HepG2 (cell line): ENCODE data around the gene CEBPG. TPM values are rescaled to one million over a fixed set of nuclear protein-coding genes. Genes with fewer than 3 reads are reported as not detected.

Experiments
- ATAC-seq: fragments of 200-7000 bp; cut with Tn5 transposase; 3 replicates; pipeline ENCODE4 v1.9.1; 2020; ENCODE audit warnings: mild to moderate bottlenecking, moderate library complexity
- BruUV-seq: library from RNA; stranded (reverse); fragments of 400-500 nt; replicated peaks from 2 replicates; lab custom pipeline; 2021; lab: Mats Ljungman, UMichigan
- CTCF ChIA-PET: fragments of 300-600 bp; formaldehyde crosslinking; extraction: SDS; loops from one replicate; lab custom pipeline; 2021; ENCODE audit warnings: low total read pairs, inconsistent platforms, low intra/inter-chr PET ratio; lab: Yijun Ruan, JAX
- POLR2A ChIA-PET: fragments of 350-600 bp; sonication (Branson Sonifier 250); formaldehyde crosslinking; loops from one replicate; lab custom pipeline; 2020; ENCODE audit warnings: antibody characterized with exemption, inconsistent platforms; lab: Yijun Ruan, JAX
- DNase-seq: peaks from one replicate; pipeline ENCODE4 v3.0.0-alpha.2; 2015; ENCODE audit warnings: low spot score
- FAIRE-seq: peaks from 3 replicates; lab custom pipeline; 2011; peaks lifted over from hg19 to GRCh38; lab: Jason Lieb, UNC
- H2AFZ ChIP-seq: one replicate; pipeline ENCODE4 v1.6.1; 2011; ENCODE audit warnings: low read length, inconsistent platforms
- H3K27ac ChIP-seq: fragments of 300-600 bp; 3 replicates; pipeline ENCODE4 v1.8.0; 2011; ENCODE audit warnings: mixed run types, mild to moderate bottlenecking, mixed read lengths, low read length, inconsistent platforms; ENCODE audit not compliant: insufficient read depth; ENCODE audit errors: extremely low read length
- H3K27me3 ChIP-seq, 2 experiments: fragments of 200-600 bp in 1 of 2; 2 replicates in 1 of 2; 3 replicates in 1 of 2; pipeline versions ENCODE4 v1.6.0 to v1.8.0; 2011; ENCODE audit warnings: low read length in 2 of 2, mild to moderate bottlenecking in 2 of 2, moderate library complexity in 2 of 2, inconsistent platforms in 1 of 2; ENCODE audit not compliant: insufficient read depth in 2 of 2, control insufficient read depth in 1 of 2
- H3K36me3 ChIP-seq, 2 experiments: fragments of 200-600 bp in 1 of 2; replicated peaks in 1 of 2; 2 replicates in 1 of 2; 3 replicates in 1 of 2; pipeline versions ENCODE4 v1.5.1 to v1.8.0; 2011; ENCODE audit warnings: low read length in 2 of 2, inconsistent platforms in 1 of 2; ENCODE audit not compliant: insufficient read depth in 2 of 2, control insufficient read depth in 1 of 2
- H3K4me1 ChIP-seq: 2 replicates; pipeline ENCODE4 v1.5.1; 2012; ENCODE audit warnings: low read length, inconsistent platforms; ENCODE audit not compliant: insufficient read depth
- H3K4me2 ChIP-seq: 2 replicates; pipeline ENCODE4 v1.6.0; 2011; ENCODE audit warnings: low read depth, low read length, inconsistent platforms
- H3K4me3 ChIP-seq, 3 experiments: fragments of 200-600 bp in 1 of 3; sonication (generic), shearing (Covaris generic) in 1 of 3; replicated peaks in 1 of 3; 2 replicates each; pipeline ENCODE4 v1.5.1; 2011 to 2016; ENCODE audit warnings: low read length in 3 of 3, inconsistent platforms in 2 of 3, low read depth in 2 of 3, mild to moderate bottlenecking in 2 of 3, control low read depth in 1 of 3, mixed read lengths in 1 of 3; ENCODE audit not compliant: insufficient read depth in 1 of 3
- H3K79me2 ChIP-seq: one replicate; pipeline ENCODE4 v1.6.1; 2011; ENCODE audit warnings: low read length, inconsistent platforms; ENCODE audit not compliant: insufficient read depth
- H3K9ac ChIP-seq: 2 replicates; pipeline ENCODE4 v1.6.0; 2011; ENCODE audit warnings: mild to moderate bottlenecking, low read depth, low read length, inconsistent platforms; ENCODE audit not compliant: insufficient read depth
- H3K9me3 ChIP-seq: 2 replicates; pipeline ENCODE4 v1.5.1; 2012; ENCODE audit warnings: mild to moderate bottlenecking, low read length
- H4K20me1 ChIP-seq: 2 replicates; pipeline ENCODE4 v1.6.0; 2011; ENCODE audit warnings: inconsistent platforms, mild to moderate bottlenecking, low read length, moderate library complexity; ENCODE audit not compliant: insufficient read depth
- AGO2 ChIP-seq: fragments of 200-400 bp; formaldehyde crosslinking; optimal IDR thresholded peaks from 2 replicates; pipeline ENCODE3; 2017; ENCODE audit warnings: mild to moderate bottlenecking, low read depth, low read length, moderate library complexity
- GLI4 ChIP-seq: sonication (generic); formaldehyde crosslinking; IDR thresholded peaks from 2 replicates; pipeline ENCODE4 v1.5.1; 2020; ENCODE audit warnings: missing genetic modification reagents, mild to moderate bottlenecking, moderate library complexity, borderline replicate concordance
- HNRNPL ChIP-seq: fragments of 200-400 bp; formaldehyde crosslinking; IDR thresholded peaks from 2 replicates; pipeline ENCODE4 v1.6.1; 2017; ENCODE audit warnings: mild to moderate bottlenecking, low read depth, low read length
- HOXA3 ChIP-seq: sonication (generic); formaldehyde crosslinking; IDR thresholded peaks from 2 replicates; pipeline ENCODE4 v1.5.0; 2020; ENCODE audit warnings: missing genetic modification reagents
- KDM3A ChIP-seq: IDR thresholded peaks from 2 replicates; pipeline ENCODE4 v1.6.1; 2018; ENCODE audit warnings: low read depth, missing compliant biosample characterization
- MYC ChIP-seq: sonication (generic); formaldehyde crosslinking; IDR thresholded peaks from 2 replicates; pipeline ENCODE4 v1.9.0; 2021; ENCODE audit warnings: missing genetic modification reagents, borderline replicate concordance
- RCOR2 ChIP-seq: IDR thresholded peaks from 2 replicates; pipeline ENCODE4 v1.6.1; 2016; ENCODE audit warnings: missing biosample characterization, missing genetic modification reagents
- RXRA ChIP-seq: sonication (generic); formaldehyde crosslinking; IDR thresholded peaks from 2 replicates; pipeline ENCODE4 v1.5.1; 2020; ENCODE audit warnings: missing genetic modification reagents
- SETDB1 ChIP-seq: sonication (generic); formaldehyde crosslinking; IDR thresholded peaks from 2 replicates; pipeline ENCODE4 v1.5.1; 2020; ENCODE audit warnings: missing genetic modification reagents, mild to moderate bottlenecking, borderline replicate concordance
- SSRP1 ChIP-seq: IDR thresholded peaks from 2 replicates; pipeline ENCODE4 v1.6.1; 2016; ENCODE audit warnings: control low read depth
- ZFP36L1 ChIP-seq: sonication (generic); formaldehyde crosslinking; IDR thresholded peaks from 2 replicates; pipeline ENCODE4 v1.8.0; 2022; ENCODE audit warnings: mild to moderate bottlenecking, missing genetic modification reagents, moderate library complexity
- ZMYM3 ChIP-seq: sonication (generic); formaldehyde crosslinking; IDR thresholded peaks from 2 replicates; pipeline ENCODE4 v1.5.1; 2020; ENCODE audit warnings: mild to moderate bottlenecking, missing genetic modification reagents
- ZNF552 ChIP-seq: sonication (generic); formaldehyde crosslinking; IDR thresholded peaks from 2 replicates; pipeline ENCODE4 v1.9.0; 2022; ENCODE audit warnings: missing genetic modification reagents, mild to moderate bottlenecking, borderline replicate concordance
- ZNF678 ChIP-seq: sonication (generic); formaldehyde crosslinking; IDR thresholded peaks from 2 replicates; pipeline ENCODE4 v1.4.0; 2020; ENCODE audit warnings: mild to moderate bottlenecking, missing genetic modification reagents
- ZSCAN12 ChIP-seq: sonication (generic); formaldehyde crosslinking; IDR thresholded peaks from 2 replicates; pipeline ENCODE4 v1.9.0; 2021; ENCODE audit warnings: mild to moderate bottlenecking, missing genetic modification reagents
- ZSCAN9 ChIP-seq: IDR thresholded peaks from 2 replicates; pipeline ENCODE4 v1.6.1; 2016; ENCODE audit warnings: borderline replicate concordance
- WGBS: methylation state at CpG from one replicate; pipeline ENCODE4 v1.1.6; 2017; ENCODE audit warnings: low lambda C conversion rate; 5-methylcytosine and 5-hydroxymethylcytosine counted together
- in situ Hi-C: cut with HindIII; loops from 2 replicates; pipeline ENCODE4 v1.10.0; 2017; ENCODE audit warnings: low pct_unique_long_range_greater_than_20kb; ENCODE audit not compliant: extremely low pct_ligation_motif_present
- intact Hi-C: fragments of 100-400 bp; cut with micrococcal nuclease; formaldehyde crosslinking; loops from one replicate; pipeline ENCODE4 v1.10.0; 2022; ENCODE audit not compliant: unreplicated experiment
- polyA plus RNA-seq, 8 experiments: library from polyadenylated mRNA; depleted of rRNA in 3 of 8; stranded (reverse) in 7 of 8; unstranded in 1 of 8; fragments of >200 nt; fragmentation: Illumina TruSeq in 4 of 8; extraction: Trizol in 4 of 8; gene quantifications; 2 replicates each; pipeline versions ENCODE4 v1.2.1 to v1.2.3, GENCODE V29; 2011 to 2016; ENCODE audit warnings: low read depth in 4 of 8, missing spikeins in 1 of 8, mixed read lengths in 1 of 8; ENCODE audit not compliant: insufficient read depth in 1 of 8
- total RNA-seq, 5 experiments: library from RNA; depleted of rRNA; stranded (reverse); fragments of >200 nt; fragmentation: Illumina TruSeq; extraction: Trizol; gene quantifications; 2 replicates each; pipeline ENCODE4 v1.2.3, GENCODE V29; 2016; ENCODE audit warnings: low read depth in 1 of 5
- TF ChIP-seq, protein P1 (sequence below): sonication (generic); formaldehyde crosslinking; IDR thresholded peaks from 2 replicates; pipeline ENCODE4 v1.5.1; 2020; ENCODE audit warnings: missing genetic modification reagents, mild to moderate bottlenecking, borderline replicate concordance
- TF ChIP-seq, protein P2 (sequence below): IDR thresholded peaks from 2 replicates; pipeline ENCODE4 v1.6.1; 2018; ENCODE audit warnings: missing genetic modification reagents, mild to moderate bottlenecking, missing compliant biosample characterization
- TF ChIP-seq, protein P3 (sequence below): sonication (generic); formaldehyde crosslinking; IDR thresholded peaks from 2 replicates; pipeline ENCODE4 v1.5.1; 2020; ENCODE audit warnings: missing genetic modification reagents, mild to moderate bottlenecking, borderline replicate concordance
- TF ChIP-seq, protein P4 (sequence below): sonication (generic); formaldehyde crosslinking; IDR thresholded peaks from 2 replicates; pipeline ENCODE4 v1.4.0; 2020; ENCODE audit warnings: mild to moderate bottlenecking, missing genetic modification reagents

The CEBPG gene
- total and polyA plus RNA-seq, 2 of the 13 experiments (the other 11 are each of a cell fraction or from before 2014, with no cell fraction given): 25.7 to 34.3 TPM

DNA sequence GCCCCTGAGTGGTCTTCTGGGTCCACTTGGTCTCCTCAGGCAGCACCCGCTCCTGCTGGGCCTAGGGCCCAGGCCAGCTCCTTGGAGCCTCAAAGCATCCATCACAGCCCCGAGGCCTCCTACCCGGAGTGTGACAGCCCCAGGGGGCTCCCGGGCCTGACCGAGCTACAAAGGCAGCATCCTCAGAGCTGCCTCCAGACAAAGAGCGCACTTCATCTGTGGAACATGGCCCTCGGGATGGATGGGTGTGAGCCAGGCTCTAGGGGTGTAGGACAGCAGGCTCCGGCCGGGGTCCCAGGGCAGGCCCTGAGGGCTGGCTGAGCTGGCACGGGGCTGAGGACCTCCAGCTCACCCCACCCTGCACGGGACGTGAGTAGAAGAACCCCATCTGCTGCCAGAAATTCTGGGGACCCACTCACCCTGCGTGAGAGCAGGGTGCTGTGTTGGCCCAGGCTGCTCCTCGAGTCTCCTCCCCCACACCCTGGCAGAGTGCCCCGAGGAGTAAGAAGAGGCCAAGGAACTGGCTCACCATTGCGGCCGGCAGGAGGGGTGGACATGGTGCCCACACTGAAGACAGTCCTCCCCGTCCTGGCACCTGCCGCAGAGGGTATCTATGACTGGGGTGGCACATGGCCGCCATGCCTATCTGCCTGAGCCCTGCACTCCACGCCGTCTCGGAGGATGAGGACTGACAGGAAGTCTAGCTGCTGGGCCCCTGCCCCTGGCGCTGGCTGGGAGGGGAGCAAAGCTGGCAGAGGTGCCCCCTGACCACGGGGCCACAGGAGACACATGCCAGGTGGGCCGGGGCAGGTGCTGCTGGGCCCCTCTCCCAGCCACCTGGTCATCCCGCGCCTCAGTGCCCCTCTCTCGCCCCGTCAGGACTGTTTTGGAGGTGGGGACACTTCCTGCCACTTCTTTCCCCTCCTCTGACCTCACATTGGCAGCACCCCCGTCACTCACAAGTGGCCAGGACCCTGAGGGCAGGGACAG, 22.3 kb downstream of the CEBPG start:
- ChIA-PET POLR2A (interaction anchor here (1.3 to 3.4 kb wide), 5 partner anchors 22 to 147 kb away, joined by 3 to 23 read pairs (median 19); partner anchors contain the start of genes CEBPA and CEBPG), CTCF (no interaction called here)
- Histone ChIP-seq H2AFZ (no peak overlapping the region), H3K27me3 (no peaks in the 10 kb centered on the region), H4K20me1 (no peaks in the 10 kb centered on the region), H3K27ac (peak overlapping the region; percentile 94), H3K4me3 (0 out of 6 replicates have a peak overlapping the region, but pooled peaks of 1 of the 3 experiments have one; percentile 51), H3K4me1 (peaks cover 100% of the 10 kb centered on the region), H3K4me2 (peak overlapping the region; percentile 42), H3K36me3 (no peaks in the 10 kb centered on the region), H3K79me2 (peaks cover 4% of the 10 kb centered on the region), H3K9me3 (no peaks in the 10 kb centered on the region), H3K9ac (0 out of 2 replicates have a peak overlapping the region, but pooled peaks have one; percentile 14)
- intact Hi-C loops (no loop called here), in situ Hi-C loops (no loop called here)
- FAIRE-seq: no peak
- BruUV-seq: no TSS peak
- no peak for ATAC-seq
- 94% methylated on average over 10 of the region's 31 CpGs for WGBS
- DNase-seq: no peak
- TF ChIP-seq HOXA3 (CRISPR knock-in tag) (0 out of 2 replicates have a peak, but pooled peaks have one; percentile 34), HNRNPL (peak; percentile 80), MYC (0 out of 2 replicates have a peak, but pooled peaks have one; percentile 31), ZFP36L1 (CRISPR knock-in tag) (no peak), GLI4 (CRISPR knock-in tag) (no peak), ZSCAN9 (CRISPR knock-in tag) (no peak), RCOR2 (CRISPR knock-in tag) (no peak), SSRP1 (no peak), SETDB1 (no peak), RXRA (no peak), ZNF552 (CRISPR knock-in tag) (no peak), KDM3A (no peak), ZSCAN12 (no peak), ZNF678 (CRISPR knock-in tag) (no peak), AGO2 (peak; percentile 26), ZMYM3 (no peak)
- TF ChIP-seq, protein P1, sequence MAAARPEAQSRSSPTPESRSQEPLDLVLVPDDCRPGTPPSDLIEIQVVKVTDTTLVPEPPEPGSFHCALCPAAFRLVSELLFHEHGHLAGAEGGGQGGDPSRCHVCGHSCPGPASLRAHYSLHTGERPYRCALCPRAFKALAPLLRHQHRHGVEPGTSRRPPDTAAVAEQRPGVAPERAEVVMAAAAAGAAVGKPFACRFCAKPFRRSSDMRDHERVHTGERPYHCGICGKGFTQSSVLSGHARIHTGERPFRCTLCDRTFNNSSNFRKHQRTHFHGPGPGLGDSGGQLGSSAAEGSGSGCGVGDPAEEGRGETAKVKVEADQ: no peak
- TF ChIP-seq, protein P2, sequence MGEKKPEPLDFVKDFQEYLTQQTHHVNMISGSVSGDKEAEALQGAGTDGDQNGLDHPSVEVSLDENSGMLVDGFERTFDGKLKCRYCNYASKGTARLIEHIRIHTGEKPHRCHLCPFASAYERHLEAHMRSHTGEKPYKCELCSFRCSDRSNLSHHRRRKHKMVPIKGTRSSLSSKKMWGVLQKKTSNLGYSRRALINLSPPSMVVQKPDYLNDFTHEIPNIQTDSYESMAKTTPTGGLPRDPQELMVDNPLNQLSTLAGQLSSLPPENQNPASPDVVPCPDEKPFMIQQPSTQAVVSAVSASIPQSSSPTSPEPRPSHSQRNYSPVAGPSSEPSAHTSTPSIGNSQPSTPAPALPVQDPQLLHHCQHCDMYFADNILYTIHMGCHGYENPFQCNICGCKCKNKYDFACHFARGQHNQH (CRISPR knock-in tag): no peak
- TF ChIP-seq, protein P3, sequence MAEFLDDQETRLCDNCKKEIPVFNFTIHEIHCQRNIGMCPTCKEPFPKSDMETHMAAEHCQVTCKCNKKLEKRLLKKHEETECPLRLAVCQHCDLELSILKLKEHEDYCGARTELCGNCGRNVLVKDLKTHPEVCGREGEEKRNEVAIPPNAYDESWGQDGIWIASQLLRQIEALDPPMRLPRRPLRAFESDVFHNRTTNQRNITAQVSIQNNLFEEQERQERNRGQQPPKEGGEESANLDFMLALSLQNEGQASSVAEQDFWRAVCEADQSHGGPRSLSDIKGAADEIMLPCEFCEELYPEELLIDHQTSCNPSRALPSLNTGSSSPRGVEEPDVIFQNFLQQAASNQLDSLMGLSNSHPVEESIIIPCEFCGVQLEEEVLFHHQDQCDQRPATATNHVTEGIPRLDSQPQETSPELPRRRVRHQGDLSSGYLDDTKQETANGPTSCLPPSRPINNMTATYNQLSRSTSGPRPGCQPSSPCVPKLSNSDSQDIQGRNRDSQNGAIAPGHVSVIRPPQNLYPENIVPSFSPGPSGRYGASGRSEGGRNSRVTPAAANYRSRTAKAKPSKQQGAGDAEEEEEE (CRISPR knock-in tag): no peak
- TF ChIP-seq, protein P4, sequence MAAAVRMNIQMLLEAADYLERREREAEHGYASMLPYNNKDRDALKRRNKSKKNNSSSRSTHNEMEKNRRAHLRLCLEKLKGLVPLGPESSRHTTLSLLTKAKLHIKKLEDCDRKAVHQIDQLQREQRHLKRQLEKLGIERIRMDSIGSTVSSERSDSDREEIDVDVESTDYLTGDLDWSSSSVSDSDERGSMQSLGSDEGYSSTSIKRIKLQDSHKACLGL: no peak
